ENCODE measurements around the gene PRKN. TPM values are rescaled to one million over a fixed set of nuclear protein-coding genes. Genes with fewer than 3 reads are reported as not detected.

PRKN gene
- total RNA-seq, 2 donors from 2014 or later: 3.3 to 4.8 TPM

DNA sequence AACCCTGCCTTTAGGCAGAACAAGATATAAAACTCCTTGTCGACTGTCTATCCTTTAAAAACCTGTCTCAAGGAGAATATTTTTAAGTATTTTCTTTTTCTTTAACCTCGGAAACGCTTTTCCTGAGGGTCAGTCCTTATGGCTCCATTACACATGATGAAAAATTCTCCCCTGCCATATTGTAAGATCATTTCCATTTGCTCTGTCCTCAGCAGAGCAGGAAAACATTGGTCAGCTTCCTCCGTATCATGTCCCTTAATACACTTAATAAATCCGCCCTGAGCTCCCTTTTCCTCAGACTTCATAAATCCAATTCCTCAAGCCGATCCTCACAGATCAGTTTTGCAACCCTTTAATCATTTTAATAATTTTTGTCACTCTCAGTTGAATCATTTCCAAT lies 1219.2 kb downstream of the PRKN start:
- Mint-ChIP-seq H3K27me3 (ENCODE audit: insufficient read depth) (no peaks in the 10 kb centered on the region), H3K9me3 (peaks cover 4% of the 10 kb centered on the region), H3K4me3 (no peak overlapping the region), H3K27ac (no peak overlapping the region), H3K4me1 (peaks cover 12% of the 10 kb centered on the region), H3K36me3 (ENCODE audit: low read depth) (no peaks in the 10 kb centered on the region)
- WGBS, 2 experiments (ENCODE audit: insufficient coverage in 1 of 2, insufficient read length in 1 of 2): 90 to 94% methylated on average over 6 of the region's 6 CpGs
- Histone ChIP-seq H3K4me3 (ENCODE audit: low read length) (no peak overlapping the region), H3K27me3 (ENCODE audit: control insufficient read depth, insufficient read depth, low read length, poor library complexity, severe bottlenecking) (no peaks in the 10 kb centered on the region), H3K9ac (ENCODE audit: extremely low read depth, low read length, poor library complexity, severe bottlenecking) (no peak overlapping the region), H3K4me1 (ENCODE audit: control insufficient read depth, insufficient read depth, low read length) (peaks cover 10% of the 10 kb centered on the region), H3K27ac (ENCODE audit: low read depth, low read length) (no peak overlapping the region), H3K9me3 (ENCODE audit: control insufficient read depth, low read length) (no peaks in the 10 kb centered on the region), H3K36me3 (ENCODE audit: control insufficient read depth, insufficient read depth, low read length) (no peaks in the 10 kb centered on the region)
- DNase-seq: no peak
- no peak for TF ChIP-seq CTCF (conservative IDR thresholded peaks at IDR 0.05)

DNA sequence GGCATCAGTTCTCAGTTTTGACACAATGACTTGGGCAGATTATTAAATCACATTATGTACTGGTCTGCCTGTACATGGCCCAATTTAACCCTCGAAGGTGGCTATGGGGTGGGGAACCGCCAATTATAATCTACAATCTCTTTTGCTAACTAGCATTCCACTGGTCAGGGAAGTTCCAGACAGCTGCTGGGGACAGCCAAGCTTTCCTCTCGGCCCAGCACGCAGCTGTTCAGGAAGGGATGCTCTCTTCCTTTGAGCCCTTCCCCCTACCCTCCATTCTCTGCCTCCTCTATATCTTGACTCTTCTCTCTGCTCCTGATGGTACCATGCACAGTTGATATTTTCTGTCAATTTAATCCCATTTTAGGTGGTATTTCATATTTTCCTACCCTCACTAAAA lies 1220.2 kb downstream of the PRKN start:
- H3K9ac ChIP-seq (ENCODE audit: extremely low read depth, low read length, poor library complexity, severe bottlenecking): no peak overlapping the region
- peaks cover 13% of the 10 kb centered on the region for H3K4me1 Mint-ChIP-seq
- peaks cover 10% of the 10 kb centered on the region for H3K4me1 ChIP-seq (ENCODE audit: control insufficient read depth, insufficient read depth, low read length)
- no peaks in the 10 kb centered on the region for H3K27me3 Mint-ChIP-seq (ENCODE audit: insufficient read depth)
- WGBS, 2 experiments (ENCODE audit: insufficient coverage in 1 of 2, insufficient read length in 1 of 2): 94 to 100% methylated on average over 2 to 4 of the region's 4 CpGs
- H3K9me3 ChIP-seq (ENCODE audit: control insufficient read depth, low read length): no peaks in the 10 kb centered on the region
- peaks cover 4% of the 10 kb centered on the region for H3K9me3 Mint-ChIP-seq
- no peaks in the 10 kb centered on the region for H3K36me3 Mint-ChIP-seq (ENCODE audit: low read depth)
- H3K36me3 ChIP-seq (ENCODE audit: control insufficient read depth, insufficient read depth, low read length): no peaks in the 10 kb centered on the region
- no peak overlapping the region for H3K27ac ChIP-seq (ENCODE audit: low read depth, low read length)
- H3K27ac Mint-ChIP-seq: no peak overlapping the region
- no peak overlapping the region for H3K4me3 Mint-ChIP-seq
- no peaks in the 10 kb centered on the region for H3K27me3 ChIP-seq (ENCODE audit: control insufficient read depth, insufficient read depth, low read length, poor library complexity, severe bottlenecking)
- TF ChIP-seq CTCF (conservative IDR thresholded peaks at IDR 0.05): no peak
- no peak for DNase-seq
- no peak overlapping the region for H3K4me3 ChIP-seq (ENCODE audit: low read length)

DNA sequence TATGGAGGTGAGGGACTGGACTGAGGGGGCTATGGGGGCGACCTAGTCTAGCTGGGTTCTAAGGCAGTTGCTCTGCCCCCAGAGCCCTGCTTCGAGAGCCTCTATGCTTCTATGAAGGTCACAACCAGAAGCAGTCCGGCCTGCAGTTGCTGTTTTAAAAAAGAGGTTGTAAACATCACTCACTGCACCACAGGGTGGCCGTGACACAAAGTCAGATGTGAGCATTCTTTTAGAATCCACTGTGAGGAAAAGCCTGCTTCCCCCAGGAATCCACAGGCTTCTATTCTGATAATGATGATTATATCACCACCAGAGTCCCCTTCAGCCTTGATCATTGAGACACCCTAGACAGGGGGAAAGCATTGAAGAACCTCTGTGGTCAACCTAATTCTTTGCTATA lies 1224.0 kb downstream of the PRKN start:
- Histone ChIP-seq H3K9me3 (ENCODE audit: control insufficient read depth, low read length) (no peaks in the 10 kb centered on the region), H3K4me3 (ENCODE audit: low read length) (no peak overlapping the region), H3K27ac (ENCODE audit: low read depth, low read length) (peak overlapping the region; percentile 13), H3K4me1 (ENCODE audit: control insufficient read depth, insufficient read depth, low read length) (no peaks in the 10 kb centered on the region), H3K36me3 (ENCODE audit: control insufficient read depth, insufficient read depth, low read length) (no peaks in the 10 kb centered on the region), H3K27me3 (ENCODE audit: control insufficient read depth, insufficient read depth, low read length, poor library complexity, severe bottlenecking) (no peaks in the 10 kb centered on the region), H3K9ac (ENCODE audit: extremely low read depth, low read length, poor library complexity, severe bottlenecking) (no peak overlapping the region)
- Mint-ChIP-seq H3K4me3 (no peak overlapping the region), H3K27me3 (ENCODE audit: insufficient read depth) (peaks cover 5% of the 10 kb centered on the region), H3K4me1 (peaks cover 5% of the 10 kb centered on the region), H3K9me3 (peaks cover 4% of the 10 kb centered on the region), H3K36me3 (ENCODE audit: low read depth) (no peaks in the 10 kb centered on the region), H3K27ac (no peak overlapping the region)
- WGBS, 2 experiments (ENCODE audit: insufficient coverage in 1 of 2, insufficient read length in 1 of 2): 60 to 83% methylated on average over 3 to 4 of the region's 4 CpGs
- no peak for TF ChIP-seq CTCF (conservative IDR thresholded peaks at IDR 0.05)
- peak; percentile 56 for DNase-seq

All from endodermal cell (in vitro differentiated cells).